CD14-positive monocyte (primary cell): ENCODE results near the gene TCHH. TPM values are rescaled to one million over a fixed set of nuclear protein-coding genes. Genes with fewer than 3 reads are reported as not detected.
A peak's percentile ranks its signal among the peaks of the same experiment; 100 is the strongest.

Experiments
- DNase-seq, 3 donors: peaks; one replicate each; pipeline ENCODE4 v3.0.0-alpha.2; 2011 to 2022
- H2AFZ ChIP-seq: 2 replicates; pipeline ENCODE4 v1.6.0; 2012; ENCODE audit warnings: mild to moderate bottlenecking, low read depth, low read length, inconsistent platforms; ENCODE audit not compliant: insufficient read depth, poor library complexity, severe bottlenecking
- H3K27ac ChIP-seq, 2 donors: 1 replicate in 1 of 2; 2 replicates in 1 of 2; pipeline ENCODE4 v1.5.1; 2012 to 2013; ENCODE audit warnings: low read length in 2 of 2, control low read depth in 1 of 2, inconsistent platforms in 1 of 2, low read depth in 1 of 2, mild to moderate bottlenecking in 1 of 2
- H3K27me3 ChIP-seq, 2 donors: one replicate each; pipeline versions ENCODE4 v1.6.0 to v1.6.1; 2011 to 2013; ENCODE audit warnings: low read length in 2 of 2; ENCODE audit not compliant: control insufficient read depth in 2 of 2, insufficient read depth in 2 of 2
- H3K36me3 ChIP-seq, 2 donors: replicated peaks in 1 of 2; 1 replicate in 1 of 2; 2 replicates in 1 of 2; pipeline versions ENCODE4 v1.5.1 to v1.6.1; 2012 to 2013; ENCODE audit warnings: low read length in 2 of 2, control low read depth in 1 of 2, inconsistent platforms in 1 of 2, mild to moderate bottlenecking in 1 of 2; ENCODE audit not compliant: insufficient read depth in 2 of 2, control insufficient read depth in 1 of 2
- H3K4me1 ChIP-seq, 2 donors: 1 replicate in 1 of 2; 2 replicates in 1 of 2; pipeline versions ENCODE4 v1.5.1 to v1.6.1; 2012 to 2013; ENCODE audit warnings: low read length in 2 of 2, control low read depth in 1 of 2, inconsistent platforms in 1 of 2, mild to moderate bottlenecking in 1 of 2, moderate library complexity in 1 of 2; ENCODE audit not compliant: insufficient read depth in 2 of 2, control insufficient read depth in 1 of 2
- H3K4me2 ChIP-seq: replicated peaks from 2 replicates; pipeline ENCODE3; 2012; ENCODE audit warnings: low read length, moderate library complexity, mild to moderate bottlenecking; ENCODE audit not compliant: poor library complexity, severe bottlenecking; ENCODE audit errors: extremely low read depth
- H3K4me3 ChIP-seq, 3 experiments: fragments of 200-600 bp in 1 of 3; sonication (generic) in 1 of 3; replicated peaks in 1 of 3; 1 replicate in 2 of 3; 2 replicates in 1 of 3; pipeline ENCODE4 v1.5.1; 2011 to 2013; ENCODE audit warnings: low read length in 3 of 3, mild to moderate bottlenecking in 3 of 3, control low read depth in 2 of 3, low read depth in 2 of 3, inconsistent platforms in 1 of 3, moderate library complexity in 1 of 3
- H3K79me2 ChIP-seq: 2 replicates; pipeline ENCODE4 v1.6.0; 2012; ENCODE audit warnings: mild to moderate bottlenecking, control low read depth, inconsistent platforms, low read length, moderate library complexity; ENCODE audit not compliant: insufficient read depth
- H3K9ac ChIP-seq: 2 replicates; pipeline ENCODE4 v1.6.0; 2017; ENCODE audit warnings: low read length, mild to moderate bottlenecking; ENCODE audit not compliant: insufficient read depth, poor library complexity, severe bottlenecking
- H3K9me3 ChIP-seq, 2 donors: replicated peaks in 1 of 2; 1 replicate in 1 of 2; 2 replicates in 1 of 2; pipeline versions ENCODE4 v1.5.1 to v1.6.1; 2012 to 2013; ENCODE audit warnings: low read length in 2 of 2, control low read depth in 1 of 2; ENCODE audit not compliant: control insufficient read depth in 1 of 2, insufficient read depth in 1 of 2
- H4K20me1 ChIP-seq: 2 replicates; pipeline ENCODE4 v1.6.0; 2012; ENCODE audit warnings: mild to moderate bottlenecking, low read length, control low read depth, moderate library complexity; ENCODE audit not compliant: insufficient read depth
- H3K27ac Mint-ChIP-seq, 7 donors: one replicate each; pipeline ENCODE4 v1.8.0; 2020; ENCODE audit warnings: mild to moderate bottlenecking in 7 of 7, mixed read lengths in 7 of 7, moderate library complexity in 6 of 7, inconsistent platforms in 2 of 7
- H3K27me3 Mint-ChIP-seq, 3 donors: one replicate each; pipeline ENCODE4 v1.8.0; 2021 to 2022; ENCODE audit warnings: low read depth in 3 of 3, mild to moderate bottlenecking in 3 of 3, mixed read lengths in 3 of 3, moderate library complexity in 3 of 3, inconsistent platforms in 1 of 3
- H3K36me3 Mint-ChIP-seq, 2 donors: one replicate each; pipeline ENCODE4 v1.8.0; 2020; ENCODE audit warnings: mixed read lengths in 2 of 2, inconsistent platforms in 1 of 2, mild to moderate bottlenecking in 1 of 2
- H3K4me1 Mint-ChIP-seq: one replicate; pipeline ENCODE4 v1.8.0; 2020; ENCODE audit warnings: mild to moderate bottlenecking, mixed read lengths
- H3K4me3 Mint-ChIP-seq, 2 donors: one replicate each; pipeline ENCODE4 v1.8.0; 2020; ENCODE audit warnings: mild to moderate bottlenecking in 2 of 2, mixed read lengths in 2 of 2, moderate library complexity in 1 of 2
- H3K9me3 Mint-ChIP-seq, 7 donors: one replicate each; pipeline ENCODE4 v1.8.0; 2020 to 2022; ENCODE audit warnings: mixed read lengths in 7 of 7, mild to moderate bottlenecking in 6 of 7, moderate library complexity in 6 of 7, inconsistent platforms in 2 of 7
- WGBS: methylation state at CpG from one replicate; pipeline ENCODE4 v1.1.5; 2013; ENCODE audit warnings: missing lambda C conversion rate; ENCODE audit not compliant: insufficient coverage; 5-methylcytosine and 5-hydroxymethylcytosine counted together
- intact Hi-C, 2 donors: fragments of 100-400 bp; cut with micrococcal nuclease; formaldehyde crosslinking; loops; one replicate each; pipeline versions ENCODE4 v1.15.0 to v1.15.1; 2023
- polyA plus RNA-seq, 3 donors: library from polyadenylated mRNA; depleted of rRNA in 1 of 3; unstranded in 2 of 3; stranded (reverse) in 1 of 3; fragments of 300-500 nt in 2 of 3; fragments of >200 nt in 1 of 3; fragmentation: Illumina TruSeq in 2 of 3; gene quantifications; 1 replicate in 2 of 3; 2 replicates in 1 of 3; pipeline ENCODE4 v1.2.3, GENCODE V29; 2012 to 2021
- TF ChIP-seq, protein P1 (sequence below): fragments of 200-600 bp; IDR thresholded peaks from one replicate; pipeline ENCODE4 v1.8.0; 2022; ENCODE audit warnings: antibody characterized with exemption, mild to moderate bottlenecking

Gene TCHH
- polyA plus RNA-seq, 3 donors = not detected

DNA sequence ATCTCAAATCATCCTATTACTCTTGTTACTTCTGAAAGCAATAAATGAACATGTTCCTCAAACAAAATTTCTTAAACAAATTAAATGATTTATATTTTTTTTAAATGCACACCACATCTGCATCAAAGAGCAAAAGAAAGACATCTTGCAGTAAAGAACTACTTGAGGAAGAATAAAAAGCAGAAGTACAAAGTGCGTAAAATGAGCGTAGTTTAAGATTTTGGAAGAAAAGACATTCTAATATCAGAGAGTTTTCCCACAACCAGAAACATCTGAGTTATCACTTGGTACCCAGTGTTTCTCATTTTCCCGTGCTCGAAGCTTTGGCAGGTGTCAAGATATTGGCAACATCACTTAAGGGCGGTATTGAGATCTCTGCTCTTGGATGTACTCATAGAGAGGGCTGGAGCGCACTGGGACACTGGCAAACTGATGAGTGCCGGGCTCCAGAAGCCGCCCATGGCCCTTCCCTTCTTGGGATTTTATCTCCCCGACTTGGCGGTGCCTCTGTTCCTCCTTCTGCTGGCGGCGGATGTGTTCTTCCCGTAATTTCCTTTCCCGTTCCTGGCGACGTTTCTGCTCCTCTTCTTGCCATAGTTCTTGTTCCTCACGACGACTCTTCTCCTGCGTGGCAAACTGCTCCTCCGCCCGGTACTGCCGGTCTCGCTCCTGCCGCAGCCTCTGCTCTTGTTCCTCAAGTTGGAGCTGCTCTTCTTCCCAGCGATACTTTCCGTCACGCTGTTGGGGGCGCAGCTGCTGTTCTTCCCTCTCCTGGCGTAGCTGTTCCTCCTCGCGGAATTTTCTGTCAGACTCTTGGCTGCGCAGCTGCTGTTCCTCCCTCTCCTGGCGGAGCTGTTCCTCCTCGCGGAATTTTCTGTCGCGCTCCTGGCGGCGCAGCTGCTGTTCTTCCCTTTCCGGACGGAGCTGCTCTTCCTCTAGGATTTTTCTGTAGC, 7.9 kb downstream of the TCHH start:
- peaks cover 24 to 50% of the 10 kb centered on the region in 2 donors for H3K9me3 ChIP-seq
- H3K4me2 ChIP-seq = peak overlapping the region; percentile 97
- H3K27ac ChIP-seq = no peak overlapping the region
- H3K9ac ChIP-seq = no peak overlapping the region
- no peaks in the 10 kb centered on the region for H3K79me2 ChIP-seq
- Mint-ChIP-seq H3K27me3 (peaks cover 18 to 32% (median 22%) of the 10 kb centered on the region in 3 donors), H3K27ac (peak overlapping the region in 2 of 7 donors; percentile 36 to 60), H3K36me3 (no peaks in the 10 kb centered on the region), H3K4me3 (no peak overlapping the region), H3K4me1 (no peaks in the 10 kb centered on the region), H3K9me3 (peaks cover 0 to 5% (median 0%) of the 10 kb centered on the region in 7 donors)
- intact Hi-C loops = loop anchor here in 1 of 2 donors (5.0 kb wide), 1 partner anchor 55 kb away; no protein-coding TSS in a partner anchor
- H3K4me1 ChIP-seq = peaks cover 53% of the 10 kb centered on the region in 2 donors
- peak in 1 of 3 donors; percentile 17 for DNase-seq
- 15% methylated on average over 39 of the region's 41 CpGs for WGBS
- peaks cover 59 to 98% of the 10 kb centered on the region in 2 donors for H3K27me3 ChIP-seq
- TF ChIP-seq, protein P1, sequence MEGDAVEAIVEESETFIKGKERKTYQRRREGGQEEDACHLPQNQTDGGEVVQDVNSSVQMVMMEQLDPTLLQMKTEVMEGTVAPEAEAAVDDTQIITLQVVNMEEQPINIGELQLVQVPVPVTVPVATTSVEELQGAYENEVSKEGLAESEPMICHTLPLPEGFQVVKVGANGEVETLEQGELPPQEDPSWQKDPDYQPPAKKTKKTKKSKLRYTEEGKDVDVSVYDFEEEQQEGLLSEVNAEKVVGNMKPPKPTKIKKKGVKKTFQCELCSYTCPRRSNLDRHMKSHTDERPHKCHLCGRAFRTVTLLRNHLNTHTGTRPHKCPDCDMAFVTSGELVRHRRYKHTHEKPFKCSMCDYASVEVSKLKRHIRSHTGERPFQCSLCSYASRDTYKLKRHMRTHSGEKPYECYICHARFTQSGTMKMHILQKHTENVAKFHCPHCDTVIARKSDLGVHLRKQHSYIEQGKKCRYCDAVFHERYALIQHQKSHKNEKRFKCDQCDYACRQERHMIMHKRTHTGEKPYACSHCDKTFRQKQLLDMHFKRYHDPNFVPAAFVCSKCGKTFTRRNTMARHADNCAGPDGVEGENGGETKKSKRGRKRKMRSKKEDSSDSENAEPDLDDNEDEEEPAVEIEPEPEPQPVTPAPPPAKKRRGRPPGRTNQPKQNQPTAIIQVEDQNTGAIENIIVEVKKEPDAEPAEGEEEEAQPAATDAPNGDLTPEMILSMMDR = no peak
- H3K4me3 ChIP-seq = peak overlapping the region in 2 of 3 experiments; percentile 29 to 82
- peak overlapping the region; percentile 57 for H2AFZ ChIP-seq
- no peaks in the 10 kb centered on the region for H4K20me1 ChIP-seq
- H3K36me3 ChIP-seq = no peaks in the 10 kb centered on the region

GRCh38 chr1:152104854-152105253, 10.4 kb downstream of the TCHH start:
- intact Hi-C loops = loop anchor here in 1 of 2 donors (5.0 kb wide), 1 partner anchor 57 kb away; no protein-coding TSS in a partner anchor
- Histone ChIP-seq H3K9me3 (peaks cover 24 to 44% of the 10 kb centered on the region in 2 donors), H4K20me1 (no peaks in the 10 kb centered on the region), H3K4me2 (no peak overlapping the region), H3K27ac (no peak overlapping the region), H3K4me1 (peaks cover 28 to 29% of the 10 kb centered on the region in 2 donors), H3K79me2 (no peaks in the 10 kb centered on the region), H3K27me3 (peaks cover 65 to 86% of the 10 kb centered on the region in 2 donors), H3K9ac (no peak overlapping the region), H2AFZ (no peak overlapping the region), H3K4me3 (no peak overlapping the region), H3K36me3 (no peaks in the 10 kb centered on the region)
- Mint-ChIP-seq H3K27ac (no peak overlapping the region), H3K27me3 (peaks cover 30 to 50% (median 37%) of the 10 kb centered on the region in 3 donors), H3K4me3 (peak overlapping the region in 1 of 2 donors; percentile 65), H3K9me3 (peaks cover 0 to 8% (median 2%) of the 10 kb centered on the region in 7 donors), H3K36me3 (no peaks in the 10 kb centered on the region), H3K4me1 (no peaks in the 10 kb centered on the region)
- WGBS = no CpG with 5 or more reads among the region's 2 CpGs
- no peak for DNase-seq
- TF ChIP-seq, protein P1 = no peak
